Dedifferentiated amniotic fluid mesenchymal stem cell (primary cell): ENCODE data around the gene MEGF6.
A peak's percentile ranks its signal among the peaks of the same experiment; 100 is the strongest.
"Not testable (repeated sequence)": the region's sequence is repeated elsewhere in the genome, so short reads cannot be mapped to it uniquely, and the experiment has no call there.

ENCODE experiments used
- DNase-seq: peaks from one replicate; pipeline ENCODE4 v3.0.0-alpha.2; 2016; ENCODE audit errors: extremely low spot score

MEGF6 gene

DNA sequence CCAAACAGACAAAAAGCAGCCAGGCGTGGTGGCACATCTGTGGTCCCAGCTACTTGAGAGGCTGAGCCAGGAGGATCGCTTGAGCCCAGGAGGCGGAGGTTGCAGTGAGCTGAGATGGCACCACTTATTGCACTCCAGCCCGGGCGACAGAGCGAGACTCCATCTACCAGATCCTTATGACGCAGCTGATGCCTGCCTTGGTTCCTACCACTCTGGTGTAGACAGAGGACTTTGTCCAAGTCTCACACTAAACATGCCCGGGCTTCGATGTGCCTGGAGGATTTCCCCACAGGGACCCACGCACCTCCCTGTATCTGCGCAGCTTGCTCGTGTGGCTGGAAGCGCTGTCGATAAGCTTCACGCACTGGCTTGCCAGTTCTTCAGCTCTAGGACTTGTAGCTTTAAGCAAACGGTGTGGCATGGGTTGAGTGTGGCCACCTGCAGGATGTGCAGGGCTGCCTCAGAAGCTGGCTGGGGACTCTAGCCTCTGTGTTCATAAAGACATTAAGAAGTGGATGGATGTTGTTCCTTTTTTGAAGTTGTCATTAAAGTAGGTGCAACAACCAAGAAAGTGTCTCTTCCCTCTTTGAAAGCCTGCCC is 18.4 kb upstream of the MEGF6 start:
- DNase-seq = no peak

DNA sequence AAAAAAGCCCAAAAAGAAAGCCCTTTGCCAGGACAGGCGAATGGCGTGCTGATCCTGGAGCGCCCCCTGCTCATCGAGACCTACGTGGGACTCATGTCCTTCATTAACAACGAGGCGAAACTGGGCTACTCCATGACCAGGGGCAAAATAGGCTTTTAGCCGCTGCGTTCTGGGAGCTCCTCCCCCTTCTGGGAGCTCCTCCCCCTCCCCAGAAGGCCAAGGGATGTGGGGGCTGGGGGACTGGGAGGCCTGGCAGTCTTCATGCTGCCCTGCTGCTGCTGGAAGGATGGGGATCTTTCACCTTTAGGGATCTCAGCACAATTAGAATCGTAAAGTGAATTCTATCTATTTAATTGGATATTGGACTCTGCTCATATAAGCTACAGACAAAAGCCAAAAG is 17.1 kb upstream of the MEGF6 start:
- DNase-seq = no peak

DNA sequence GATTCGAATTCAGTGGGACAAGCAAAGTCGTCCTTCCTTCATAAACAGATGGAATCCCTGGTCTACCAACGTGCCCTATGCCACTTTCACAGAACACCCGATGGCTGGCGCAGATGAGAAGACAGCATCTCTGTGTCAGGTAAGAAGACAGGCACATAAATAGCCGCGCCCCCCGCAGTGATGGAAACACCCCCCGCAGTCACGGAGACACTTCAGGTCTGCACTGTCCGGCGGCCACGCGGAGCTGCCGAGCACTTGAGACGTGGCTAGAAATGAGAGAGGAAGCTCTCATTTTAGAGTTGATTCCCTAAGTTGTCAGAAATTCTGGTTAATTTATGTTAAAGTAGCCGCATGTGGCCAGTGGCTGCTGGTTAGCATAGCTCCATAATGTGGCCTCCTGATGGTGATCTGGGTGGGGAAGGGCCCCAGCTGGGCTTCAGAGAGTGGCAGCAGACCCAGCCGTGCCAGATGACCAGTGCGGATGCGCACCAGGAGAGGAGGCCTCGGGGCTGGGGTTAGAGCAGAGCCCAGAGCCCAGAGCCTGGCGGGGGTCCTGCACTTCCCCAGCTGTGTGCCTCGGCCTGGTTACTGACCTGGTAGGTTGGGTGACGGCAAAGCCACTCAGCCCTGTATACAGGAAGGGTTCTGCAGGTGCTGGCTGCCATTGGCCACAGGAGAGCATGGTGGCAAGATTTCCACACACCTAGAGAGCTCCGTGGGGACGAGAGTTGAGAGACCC is 16.4 kb upstream of the MEGF6 start:
- DNase-seq = no peak

- no peak for DNase-seq
Measured at GRCh38 chr1:3626025-3626424, 14.7 kb upstream of the MEGF6 start.

DNA sequence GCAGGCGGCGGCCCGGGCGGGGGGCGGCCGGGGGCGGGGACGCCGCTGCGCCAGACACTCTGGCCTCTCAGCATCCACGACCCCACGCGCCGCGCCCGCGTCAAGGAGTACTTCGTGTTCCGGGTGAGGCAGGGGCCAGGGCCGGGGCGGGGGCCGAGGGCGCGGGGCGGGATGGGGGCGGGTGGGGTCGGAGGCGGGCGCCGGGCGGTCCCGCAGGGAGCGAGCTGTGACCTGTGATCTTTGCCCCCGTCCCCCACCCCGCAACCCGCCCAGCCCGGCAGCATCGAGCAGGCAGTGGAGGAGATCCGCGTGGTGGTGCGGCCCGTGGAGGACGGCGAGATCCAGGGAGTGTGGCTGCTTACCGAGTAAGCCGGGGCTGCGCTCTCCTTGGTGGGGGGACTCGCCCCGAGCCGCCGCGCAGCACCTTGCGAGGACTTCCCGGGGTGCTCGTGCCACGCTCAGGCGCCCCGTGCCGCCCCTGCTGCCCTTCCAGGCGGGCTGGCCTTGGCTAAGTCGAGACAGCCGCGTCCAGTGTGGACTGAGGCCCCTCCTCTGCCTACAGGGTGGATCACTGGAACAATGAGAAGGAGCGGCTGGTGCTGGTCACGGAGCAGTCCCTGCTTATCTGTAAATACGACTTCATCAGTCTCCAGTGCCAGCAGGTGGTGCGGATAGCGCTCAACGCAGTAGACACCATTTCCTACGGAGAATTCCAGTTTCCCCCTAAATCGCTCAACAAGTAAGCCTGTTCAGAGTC is 14.0 kb upstream of the MEGF6 start:
- no peak for DNase-seq

- peak; percentile 97 for DNase-seq
Measured at GRCh38 chr1:3624200-3625136, 13.2 kb upstream of the MEGF6 start, which contains the start of gene TPRG1L. Gene TPRG1L (plus strand): TSS chr1:3625015. CDS start chr1:3625073, 58 bp downstream.

GRCh38 chr1:3623441-3624199 is 12.3 kb upstream of the MEGF6 start:
- no peak for DNase-seq

DNA sequence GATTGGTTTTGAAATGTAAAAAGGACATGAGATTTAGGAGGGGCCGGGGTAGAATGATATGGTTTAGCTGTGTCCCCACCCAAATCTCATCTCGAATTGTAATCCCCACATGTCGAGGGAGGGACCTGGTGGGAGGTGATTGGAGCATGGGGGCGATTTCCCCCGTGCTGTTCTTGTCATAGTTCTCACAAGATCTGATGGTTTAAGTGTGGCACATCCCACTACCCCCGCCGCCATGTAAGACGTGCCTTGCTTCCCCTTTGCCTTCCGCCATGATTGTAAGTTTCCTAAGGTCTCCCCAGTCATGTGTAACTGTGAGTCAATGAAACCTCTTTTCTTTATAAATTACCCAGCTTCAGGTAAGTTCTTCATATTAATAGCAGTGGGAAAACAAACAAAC is 10.8 kb upstream of the MEGF6 start:
- DNase-seq = not testable (repeated sequence)

GRCh38 chr1:3621151-3621671 is 9.9 kb upstream of the MEGF6 start:
- DNase-seq = not testable (repeated sequence)

- DNase-seq = no peak
Measured at GRCh38 chr1:3620708-3621107, 9.4 kb upstream of the MEGF6 start.

GRCh38 chr1:3618881-3619671 is 7.8 kb upstream of the MEGF6 start:
- DNase-seq = peak; percentile 78

DNA sequence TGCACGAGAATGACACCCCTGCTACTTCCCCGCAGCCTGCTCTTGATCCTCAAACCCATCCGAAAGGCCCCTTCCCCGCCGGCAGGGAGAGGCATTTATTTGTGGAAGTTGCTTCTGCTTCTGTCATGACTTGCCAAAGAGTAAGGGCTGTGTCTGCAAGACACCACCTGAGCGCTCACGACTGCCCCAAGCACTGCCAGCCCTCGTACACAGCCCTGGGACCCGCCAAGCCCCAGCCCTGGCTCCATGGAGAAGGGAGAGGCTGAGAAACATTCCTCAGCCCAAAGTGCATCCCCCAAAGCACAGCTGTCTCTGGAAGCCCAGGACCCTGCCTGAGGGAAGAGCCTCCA is 7.2 kb upstream of the MEGF6 start:
- no peak for DNase-seq

- DNase-seq = no peak
Measured at GRCh38 chr1:3617806-3618345, 6.6 kb upstream of the MEGF6 start.

- no peak for DNase-seq
Measured at GRCh38 chr1:3616861-3617260, 5.6 kb upstream of the MEGF6 start.

DNA sequence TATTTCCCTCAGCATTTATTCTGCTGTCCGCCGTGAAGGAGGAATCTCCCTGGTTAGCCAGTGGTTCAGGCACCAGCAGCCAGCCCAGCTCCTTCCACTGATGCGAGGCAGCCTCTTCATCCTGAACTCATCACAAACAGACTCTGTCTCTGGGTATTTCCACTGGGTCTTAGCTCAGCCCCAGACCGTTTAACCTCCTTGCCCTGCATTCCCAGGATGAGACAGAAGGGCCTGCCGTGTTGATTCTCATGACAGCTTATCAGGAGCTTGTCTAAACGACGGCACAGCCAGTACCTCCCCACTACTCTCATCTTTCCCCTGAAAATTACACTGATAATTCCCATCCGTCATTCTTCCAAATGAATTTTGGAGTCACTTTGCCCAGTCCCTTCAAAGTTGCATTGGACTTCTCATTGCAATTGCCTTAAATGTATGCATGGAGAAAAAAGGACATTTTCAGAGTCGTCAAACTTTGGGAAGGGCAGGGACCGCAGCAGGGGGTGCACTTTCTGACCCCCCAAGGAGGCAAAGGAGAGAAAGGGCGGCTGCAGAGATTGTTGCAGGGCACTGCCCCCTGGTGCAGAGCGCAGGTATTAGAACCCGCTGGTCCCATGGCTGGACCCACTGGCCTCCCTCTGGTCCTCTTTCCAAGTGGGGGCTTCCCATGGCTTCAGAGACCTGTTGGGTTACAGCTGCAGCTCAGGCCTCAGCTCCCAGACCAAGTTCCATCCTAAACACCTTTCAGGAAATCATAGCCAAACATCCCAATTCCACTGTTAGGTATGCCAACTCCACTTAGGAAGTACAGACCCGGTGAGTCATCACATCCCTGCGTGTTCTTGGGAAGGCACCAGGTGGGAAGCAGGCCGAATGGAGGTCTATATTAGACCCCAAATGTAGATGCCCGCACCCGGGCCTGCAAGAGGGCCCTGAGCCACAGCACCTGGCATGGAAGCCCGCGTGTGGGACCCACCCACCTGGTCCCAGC is 3.7 kb upstream of the MEGF6 start:
- no peak for DNase-seq

DNA sequence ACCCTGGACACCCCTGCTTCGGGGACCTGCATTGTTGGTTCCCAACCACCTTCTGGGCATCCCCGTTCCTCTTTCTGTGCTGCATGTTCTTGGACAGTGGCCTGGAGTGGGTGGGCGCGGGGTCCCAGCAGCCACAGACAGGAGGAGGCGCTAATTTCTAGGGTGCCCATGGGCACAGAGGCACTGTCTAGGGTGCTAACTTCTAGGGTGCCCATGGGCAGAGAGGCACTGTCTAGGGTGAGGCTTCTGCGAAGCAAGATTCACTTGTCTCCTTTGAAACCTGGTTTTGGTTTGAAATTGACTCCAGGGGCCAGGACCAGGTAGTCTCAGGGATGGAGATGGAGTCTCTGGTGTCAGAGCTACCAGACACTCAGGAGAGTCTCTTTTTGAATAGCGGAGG is 815 bp upstream of the MEGF6 start:
- no peak for DNase-seq

DNA sequence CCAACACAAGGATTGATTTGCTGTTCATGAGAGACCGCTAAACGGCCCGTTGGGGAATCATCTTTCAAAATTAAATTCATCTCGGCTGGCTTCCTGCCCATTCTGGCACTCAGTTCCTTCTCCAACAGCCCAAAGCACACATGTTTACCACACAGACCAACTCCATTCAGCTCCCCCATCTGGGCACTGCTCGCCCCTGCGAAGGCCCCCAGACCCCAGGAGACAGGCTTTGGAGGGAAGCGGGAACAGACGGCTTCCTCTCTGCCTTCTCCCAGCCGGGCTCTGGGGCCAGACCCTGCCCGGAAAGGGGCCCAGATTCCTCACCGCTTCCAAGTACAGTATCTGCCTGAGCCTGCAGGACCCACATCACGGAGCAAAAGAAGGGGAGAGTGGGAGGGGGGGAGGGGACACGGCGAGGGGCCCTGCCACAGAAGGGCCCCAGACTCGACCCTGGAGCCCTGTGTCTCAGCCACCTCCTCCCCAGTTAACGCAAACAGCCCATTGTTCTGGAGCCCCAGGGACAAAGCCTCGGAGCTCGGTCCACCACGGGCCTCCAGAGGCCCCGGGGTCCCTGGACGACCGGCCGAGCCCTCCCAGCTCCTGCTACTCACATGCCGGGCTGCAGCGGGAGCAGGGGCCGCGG is 660 bp downstream of the MEGF6 start:
- DNase-seq = no peak
